Large intestine (tissue), 3 donors: ENCODE measurements around the gene XPO5. TPM values are rescaled to one million over a fixed set of nuclear protein-coding genes. Genes with fewer than 3 reads are reported as not detected.
"Not testable (repeated sequence)": the region's sequence is repeated elsewhere in the genome, so short reads cannot be mapped to it uniquely, and the experiment has no call there.

Experiments used
- DNase-seq, 2 donors: peaks; one replicate each; pipeline versions ENCODE4 v3.0.0 to v3.0.0-alpha.2; 2013
- H3K27ac ChIP-seq: one replicate; pipeline ENCODE4 v1.5.1; 2013; ENCODE audit warnings: low read length
- H3K27me3 ChIP-seq: 2 replicates; pipeline ENCODE4 v1.6.1; 2013; ENCODE audit warnings: low read length; ENCODE audit not compliant: control insufficient read depth, insufficient read depth
- H3K36me3 ChIP-seq: 2 replicates; pipeline ENCODE4 v1.6.1; 2013; ENCODE audit warnings: low read length; ENCODE audit not compliant: control insufficient read depth, insufficient read depth
- H3K4me1 ChIP-seq: one replicate; pipeline ENCODE4 v1.6.1; 2013; ENCODE audit warnings: low read length; ENCODE audit not compliant: control insufficient read depth, insufficient read depth
- H3K4me3 ChIP-seq: one replicate; pipeline ENCODE4 v1.5.1; 2013; ENCODE audit warnings: low read length
- H3K9me3 ChIP-seq: one replicate; pipeline ENCODE4 v1.6.1; 2013; ENCODE audit warnings: mild to moderate bottlenecking, low read depth, low read length, moderate library complexity; ENCODE audit not compliant: control insufficient read depth
- WGBS: methylation state at CpG from one replicate; pipeline ENCODE4 v1.1.5; 2013; ENCODE audit warnings: low lambda C conversion rate; ENCODE audit not compliant: insufficient coverage; 5-methylcytosine and 5-hydroxymethylcytosine counted together
- polyA plus RNA-seq: library from polyadenylated mRNA; unstranded; fragments of 120-200 nt; gene quantifications from one replicate; pipeline ENCODE4 v1.2.1, GENCODE V29; 2013

The XPO5 gene
- polyA plus RNA-seq, 1 donor, result 31.6 TPM

- no CpG with 5 or more reads among the region's 3 CpGs for WGBS
- H3K36me3 ChIP-seq, result peaks cover 27% of the 10 kb centered on the region
- no peaks in the 10 kb centered on the region for H3K27me3 ChIP-seq
- H3K27ac ChIP-seq, result no peak overlapping the region
- H3K9me3 ChIP-seq, result no peaks in the 10 kb centered on the region
- no peaks in the 10 kb centered on the region for H3K4me1 ChIP-seq
- H3K4me3 ChIP-seq, result no peak overlapping the region
- DNase-seq, result no peak
These were observed 38.5 kb upstream of the XPO5 start for GRCh38 chr6:43614396-43614730.

- Histone ChIP-seq H3K27ac (no peak overlapping the region), H3K27me3 (no peaks in the 10 kb centered on the region), H3K4me1 (no peaks in the 10 kb centered on the region), H3K36me3 (peaks cover 24% of the 10 kb centered on the region), H3K4me3 (no peak overlapping the region), H3K9me3 (no peaks in the 10 kb centered on the region)
- WGBS, result 100% methylated on average over 1 of the region's 6 CpGs
- DNase-seq, result no peak
These were observed 38.0 kb upstream of the XPO5 start for GRCh38 chr6:43613721-43614395.

DNA sequence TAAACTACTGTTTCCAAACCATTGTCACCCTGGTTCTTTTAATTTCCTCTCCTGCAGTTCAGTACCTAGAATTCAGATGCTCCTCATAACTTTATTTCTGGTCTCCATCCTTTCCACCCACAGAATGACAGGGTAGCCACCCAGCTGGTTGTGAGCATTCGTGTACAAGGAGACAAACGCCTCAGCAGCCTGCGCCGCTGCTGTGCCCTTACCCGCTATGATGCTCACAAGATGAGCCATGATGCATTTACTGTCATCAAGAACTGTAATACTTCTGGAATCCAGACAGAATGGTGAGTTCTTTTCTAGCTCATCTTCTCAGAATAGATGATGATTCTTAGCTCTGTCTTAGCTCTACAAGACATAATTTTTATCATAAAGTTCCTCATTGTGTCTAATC is 34.6 kb upstream of the XPO5 start:
- WGBS, result no CpG with 5 or more reads among the region's 5 CpGs
- Histone ChIP-seq H3K27ac (no peak overlapping the region), H3K9me3 (no peaks in the 10 kb centered on the region), H3K4me3 (no peak overlapping the region), H3K36me3 (peaks cover 24% of the 10 kb centered on the region), H3K27me3 (no peaks in the 10 kb centered on the region), H3K4me1 (no peaks in the 10 kb centered on the region)
- DNase-seq, result no peak

DNA sequence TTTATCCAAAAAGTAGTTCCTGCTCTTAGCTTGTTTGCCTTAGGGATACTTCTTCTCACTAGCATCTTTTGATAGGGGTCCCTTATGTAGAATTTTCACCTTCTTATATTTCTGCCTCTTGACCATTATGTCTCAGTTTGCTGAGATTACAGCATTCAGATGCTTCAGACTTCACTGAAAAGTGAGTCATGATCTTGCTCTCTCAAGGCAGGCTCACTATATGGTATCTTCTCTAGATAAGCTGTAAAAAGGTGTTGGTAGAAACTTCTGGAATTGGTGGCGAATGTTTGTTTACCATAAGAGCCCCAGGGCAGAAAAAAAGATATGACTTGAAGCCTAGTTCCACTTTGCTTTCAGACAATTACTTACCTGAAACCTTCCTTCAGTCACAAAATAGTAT is 33.6 kb upstream of the XPO5 start:
- Histone ChIP-seq H3K4me3 (no peak overlapping the region), H3K4me1 (no peaks in the 10 kb centered on the region), H3K27ac (no peak overlapping the region), H3K36me3 (peaks cover 21% of the 10 kb centered on the region), H3K9me3 (no peaks in the 10 kb centered on the region), H3K27me3 (no peaks in the 10 kb centered on the region)
- WGBS, result no CpG with 5 or more reads among the region's 1 CpG
- DNase-seq, result no peak

GRCh38 chr6:43608807-43609206 is 33.0 kb upstream of the XPO5 start:
- H3K4me1 ChIP-seq, result no peaks in the 10 kb centered on the region
- H3K36me3 ChIP-seq, result peaks cover 18% of the 10 kb centered on the region
- no peak for DNase-seq
- no peaks in the 10 kb centered on the region for H3K27me3 ChIP-seq
- H3K27ac ChIP-seq, result no peak overlapping the region
- WGBS, result 100% methylated on average over 1 of the region's 1 CpG
- no peaks in the 10 kb centered on the region for H3K9me3 ChIP-seq
- no peak overlapping the region for H3K4me3 ChIP-seq

DNA sequence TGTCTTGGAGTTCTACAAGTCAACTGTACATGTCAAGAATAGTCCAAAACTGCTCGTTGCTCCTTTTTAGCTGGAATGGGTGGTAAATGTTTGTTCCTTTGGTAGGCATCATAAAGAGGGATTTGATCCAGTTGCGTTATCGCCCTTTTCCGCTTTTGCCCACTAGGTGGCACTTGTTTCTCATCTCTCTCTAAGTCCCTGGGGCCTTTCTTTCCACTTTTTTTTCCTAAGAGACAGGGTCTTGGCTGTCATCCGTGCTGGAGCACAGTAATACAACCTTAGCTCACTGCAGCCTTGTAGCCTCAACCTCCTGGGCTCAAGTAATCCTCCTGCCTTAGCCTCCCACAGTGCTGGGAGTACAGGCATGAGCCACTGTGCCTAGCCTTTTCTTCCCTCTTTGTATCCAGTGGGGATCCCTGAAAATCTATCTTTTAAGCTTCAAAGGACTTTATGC is 32.5 kb upstream of the XPO5 start:
- Histone ChIP-seq H3K4me1 (no peaks in the 10 kb centered on the region), H3K4me3 (no peak overlapping the region), H3K27me3 (no peaks in the 10 kb centered on the region), H3K9me3 (no peaks in the 10 kb centered on the region), H3K36me3 (peaks cover 14% of the 10 kb centered on the region), H3K27ac (no peak overlapping the region)
- WGBS, result 8% methylated on average over 3 of the region's 5 CpGs
- DNase-seq, result peak; percentile 51 to 65

GRCh38 chr6:43606019-43606418 is 30.2 kb upstream of the XPO5 start:
- Histone ChIP-seq H3K9me3 (no peaks in the 10 kb centered on the region), H3K36me3 (peaks cover 21% of the 10 kb centered on the region), H3K4me1 (no peaks in the 10 kb centered on the region), H3K27me3 (no peaks in the 10 kb centered on the region), H3K27ac (no peak overlapping the region), H3K4me3 (no peak overlapping the region)
- 100% methylated on average over 2 of the region's 2 CpGs for WGBS
- no peak for DNase-seq

DNA sequence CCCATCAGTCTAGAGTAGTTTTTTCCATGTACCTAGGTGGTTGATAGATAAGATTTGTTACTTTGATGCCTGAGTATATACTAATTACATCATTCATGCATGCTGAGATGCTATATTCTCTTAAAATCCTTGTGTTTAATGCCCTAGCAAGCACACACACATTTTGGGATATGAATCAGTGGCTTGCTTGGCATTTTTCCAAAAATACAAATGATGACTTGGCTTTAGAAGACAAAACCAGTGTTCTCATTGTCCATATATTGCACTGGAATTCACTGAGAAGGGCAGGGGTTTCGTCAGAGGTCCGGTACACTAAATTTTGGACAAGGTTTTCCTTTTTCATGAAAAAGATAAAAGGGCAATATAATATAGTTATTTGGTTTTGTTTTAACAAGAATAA is 28.3 kb upstream of the XPO5 start:
- no peaks in the 10 kb centered on the region for H3K4me1 ChIP-seq
- 100% methylated on average over 2 of the region's 2 CpGs for WGBS
- H3K27ac ChIP-seq, result no peak overlapping the region
- H3K36me3 ChIP-seq, result peaks cover 24% of the 10 kb centered on the region
- H3K27me3 ChIP-seq, result no peaks in the 10 kb centered on the region
- H3K9me3 ChIP-seq, result no peaks in the 10 kb centered on the region
- H3K4me3 ChIP-seq, result no peak overlapping the region
- no peak for DNase-seq

DNA sequence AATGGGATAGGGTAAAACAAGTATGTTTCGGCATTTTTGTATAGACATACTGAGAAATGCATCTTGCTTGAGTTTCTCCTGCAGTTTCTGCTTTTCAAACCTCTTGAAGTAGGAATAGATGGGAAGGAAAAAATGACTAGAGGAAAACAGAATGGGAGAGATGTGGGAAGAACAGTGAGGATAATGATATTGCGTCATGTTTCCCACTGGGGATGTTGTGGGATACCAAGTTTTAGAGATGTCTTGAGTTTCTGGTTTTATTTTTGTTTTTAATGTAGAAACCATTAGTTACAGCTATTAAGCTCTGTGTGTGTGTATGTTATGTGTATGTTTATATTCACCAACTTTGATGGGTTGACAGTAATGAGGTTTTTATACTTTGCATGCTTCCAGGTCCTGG is 24.8 kb upstream of the XPO5 start:
- DNase-seq, result no peak
- WGBS, result no CpG with 5 or more reads among the region's 2 CpGs
- Histone ChIP-seq H3K9me3 (no peaks in the 10 kb centered on the region), H3K27ac (no peak overlapping the region), H3K27me3 (no peaks in the 10 kb centered on the region), H3K4me1 (no peaks in the 10 kb centered on the region), H3K36me3 (peaks cover 30% of the 10 kb centered on the region), H3K4me3 (no peak overlapping the region)

DNA sequence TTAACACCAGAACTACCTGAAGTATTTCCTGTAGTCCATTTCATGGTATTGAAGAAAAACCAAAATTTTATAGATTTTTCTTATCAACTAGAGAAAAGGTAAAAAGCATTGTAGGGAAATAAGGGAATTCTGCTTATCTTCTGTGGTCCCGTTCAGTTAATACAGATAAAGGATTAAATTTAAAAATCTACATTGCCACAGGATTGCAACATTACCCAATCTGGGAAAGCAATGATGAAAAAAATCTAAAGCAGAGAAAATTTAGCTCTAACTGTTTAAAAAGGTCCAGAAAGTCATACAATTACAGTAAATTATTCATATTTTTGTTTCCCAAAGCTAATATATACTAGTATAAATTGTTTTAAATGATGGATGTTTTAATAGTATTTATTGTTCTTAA is 18.1 kb upstream of the XPO5 start:
- Histone ChIP-seq H3K4me1 (no peaks in the 10 kb centered on the region), H3K9me3 (no peaks in the 10 kb centered on the region), H3K27me3 (no peaks in the 10 kb centered on the region), H3K27ac (no peak overlapping the region), H3K36me3 (peaks cover 6% of the 10 kb centered on the region), H3K4me3 (no peak overlapping the region)
- no peak for DNase-seq
- 60% methylated on average over 1 of the region's 1 CpG for WGBS

- peaks cover 25% of the 10 kb centered on the region for H3K36me3 ChIP-seq
- not testable (repeated sequence) for H3K27me3 ChIP-seq, H3K9me3 ChIP-seq, H3K4me3 ChIP-seq, H3K4me1 ChIP-seq, H3K27ac ChIP-seq, DNase-seq
- no CpG with 5 or more reads among the region's 1 CpG for WGBS
These were observed 13.7 kb upstream of the XPO5 start for GRCh38 chr6:43589564-43589963.
